Gastroesophageal sphincter (tissue), 4 donors: ENCODE data around the gene CD247. TPM values are rescaled to one million over a fixed set of nuclear protein-coding genes. Genes with fewer than 3 reads are reported as not detected.
A peak's percentile ranks its signal among the peaks of the same experiment; 100 is the strongest.

Experiments
- ATAC-seq: fragments of 150-250 bp; one replicate; pipeline ENCODE4 v1.9.1; 2016; ENCODE audit warnings: mild to moderate bottlenecking, moderate library complexity
- H3K27ac ChIP-seq, 4 donors: fragments of 200-600 bp; sonication (generic) in 3 of 4; 1 replicate in 3 of 4; 2 replicates in 1 of 4; pipeline ENCODE4 v1.5.1; 2016 to 2019
- H3K27me3 ChIP-seq: fragments of 200-600 bp; sonication (generic); one replicate; pipeline ENCODE4 v1.5.1; 2019
- H3K36me3 ChIP-seq, 2 donors: fragments of 200-600 bp; sonication (generic); one replicate each; pipeline ENCODE4 v1.5.1; 2019; ENCODE audit warnings: control low read depth in 1 of 2
- H3K4me1 ChIP-seq, 3 donors: fragments of 200-600 bp; sonication (generic); 1 replicate in 2 of 3; 2 replicates in 1 of 3; pipeline ENCODE4 v1.5.1; 2016 to 2019; ENCODE audit warnings: control low read depth in 2 of 3
- H3K4me3 ChIP-seq, 2 donors: fragments of 200-600 bp; sonication (generic); one replicate each; pipeline ENCODE4 v1.5.1; 2019; ENCODE audit warnings: mild to moderate bottlenecking in 1 of 2, moderate library complexity in 1 of 2
- H3K9me3 ChIP-seq, 3 donors: fragments of 200-600 bp; sonication (generic); one replicate each; pipeline ENCODE4 v1.5.1; 2017 to 2019; ENCODE audit warnings: control low read depth in 2 of 3
- EP300 ChIP-seq: sonication (generic); formaldehyde crosslinking; IDR thresholded peaks from one replicate; pipeline ENCODE4 v1.6.1; 2017; ENCODE audit warnings: antibody characterized with exemption, mild to moderate bottlenecking
- POLR2A ChIP-seq, 2 donors: fragments of 450-650 bp; IDR thresholded peaks; one replicate each; pipeline ENCODE4 v1.6.1; 2017; ENCODE audit warnings: antibody characterized with exemption in 2 of 2, mild to moderate bottlenecking in 2 of 2, moderate library complexity in 1 of 2
- POLR2AphosphoS5 ChIP-seq: sonication (generic); formaldehyde crosslinking; IDR thresholded peaks from one replicate; pipeline ENCODE4 v1.6.1; 2017; ENCODE audit warnings: antibody characterized with exemption
- WGBS, 2 donors: methylation state at CpG; one replicate each; pipeline ENCODE4 v1.1.5; 2018; ENCODE audit warnings: low coverage in 1 of 2; 5-methylcytosine and 5-hydroxymethylcytosine counted together
- total RNA-seq, 4 donors: library from RNA; depleted of rRNA; stranded (reverse); fragments of >200 nt; gene quantifications; one replicate each; pipeline ENCODE4 v1.1.0, GENCODE V29; 2016
- TF ChIP-seq, protein P1 (sequence below), 4 experiments: fragments of 200-600 bp in 2 of 4; fragments of 450-650 bp in 2 of 4; sonication (generic) in 1 of 4; IDR thresholded peaks; one replicate each; pipeline ENCODE4 v1.5.1; 2017 to 2019; ENCODE audit warnings: antibody characterized with exemption in 4 of 4, mild to moderate bottlenecking in 2 of 4, moderate library complexity in 2 of 4

CD247 gene
- total RNA-seq, 4 donors from 2014 or later: 0.31 to 1.3 (median 0.45) TPM; not detected in 1

DNA sequence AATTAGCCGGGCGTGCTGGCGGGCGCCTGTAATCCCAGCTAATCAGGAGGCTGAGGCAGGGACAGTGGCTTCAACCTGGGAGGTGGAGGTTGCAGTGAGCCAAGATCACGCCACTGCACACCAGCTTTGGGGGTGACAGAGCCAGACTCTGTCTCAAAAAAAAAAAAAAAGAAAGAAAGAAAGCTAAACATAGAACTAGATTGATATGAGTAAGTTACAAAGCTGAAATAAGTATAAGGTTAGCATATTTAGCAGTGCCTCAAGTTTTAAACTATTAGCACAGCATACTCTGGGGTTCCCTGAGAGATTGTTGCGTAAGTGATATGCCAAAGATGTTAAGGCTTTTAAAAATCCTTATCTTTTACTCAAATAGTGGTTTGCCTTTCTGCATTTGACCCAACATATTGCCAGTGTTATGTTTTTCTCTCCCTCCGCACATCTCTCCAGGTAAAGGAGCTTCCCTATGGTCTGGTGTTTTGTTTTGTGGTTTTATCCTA, 126.1 kb downstream of the CD247 start:
- Histone ChIP-seq H3K27me3 (no peaks in the 10 kb centered on the region), H3K9me3 (no peaks in the 10 kb centered on the region), H3K4me1 (no peaks in the 10 kb centered on the region), H3K27ac (no peak overlapping the region), H3K4me3 (no peak overlapping the region), H3K36me3 (peaks cover 0 to 52% of the 10 kb centered on the region in 2 donors)
- TF ChIP-seq, protein P1, sequence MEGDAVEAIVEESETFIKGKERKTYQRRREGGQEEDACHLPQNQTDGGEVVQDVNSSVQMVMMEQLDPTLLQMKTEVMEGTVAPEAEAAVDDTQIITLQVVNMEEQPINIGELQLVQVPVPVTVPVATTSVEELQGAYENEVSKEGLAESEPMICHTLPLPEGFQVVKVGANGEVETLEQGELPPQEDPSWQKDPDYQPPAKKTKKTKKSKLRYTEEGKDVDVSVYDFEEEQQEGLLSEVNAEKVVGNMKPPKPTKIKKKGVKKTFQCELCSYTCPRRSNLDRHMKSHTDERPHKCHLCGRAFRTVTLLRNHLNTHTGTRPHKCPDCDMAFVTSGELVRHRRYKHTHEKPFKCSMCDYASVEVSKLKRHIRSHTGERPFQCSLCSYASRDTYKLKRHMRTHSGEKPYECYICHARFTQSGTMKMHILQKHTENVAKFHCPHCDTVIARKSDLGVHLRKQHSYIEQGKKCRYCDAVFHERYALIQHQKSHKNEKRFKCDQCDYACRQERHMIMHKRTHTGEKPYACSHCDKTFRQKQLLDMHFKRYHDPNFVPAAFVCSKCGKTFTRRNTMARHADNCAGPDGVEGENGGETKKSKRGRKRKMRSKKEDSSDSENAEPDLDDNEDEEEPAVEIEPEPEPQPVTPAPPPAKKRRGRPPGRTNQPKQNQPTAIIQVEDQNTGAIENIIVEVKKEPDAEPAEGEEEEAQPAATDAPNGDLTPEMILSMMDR (IDR thresholded peaks at IDR 0.05): no peak
- no peak for TF ChIP-seq EP300
- TF ChIP-seq POLR2AphosphoS5: no peak
- no peak for TF ChIP-seq POLR2A (IDR thresholded peaks at IDR 0.05)
- ATAC-seq: no peak
- WGBS, 2 donors: 93 to 100% methylated on average over 2 to 3 of the region's 7 CpGs

DNA sequence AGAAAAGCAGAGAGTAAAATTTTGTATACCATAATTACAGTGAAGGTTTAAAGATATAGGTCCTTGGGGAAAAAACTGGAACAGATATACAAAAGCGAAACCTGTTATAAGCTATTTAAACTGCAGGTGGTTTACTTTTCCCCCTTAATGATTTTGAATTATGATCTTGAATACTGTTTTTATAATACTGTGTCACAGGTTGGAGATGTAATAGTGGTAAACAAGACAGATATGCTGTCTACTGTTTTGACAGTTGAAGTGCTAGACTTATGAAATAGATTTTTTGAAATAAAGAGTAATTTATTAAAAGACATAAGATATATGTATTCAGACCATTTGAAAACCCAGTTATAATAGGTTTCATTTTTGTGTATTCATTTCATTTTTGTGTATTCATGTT, 129.4 kb downstream of the CD247 start:
- H3K4me3 ChIP-seq: no peak overlapping the region
- 100% methylated on average over 1 of the region's 1 CpG for WGBS, 2 donors
- no peak for ATAC-seq

DNA sequence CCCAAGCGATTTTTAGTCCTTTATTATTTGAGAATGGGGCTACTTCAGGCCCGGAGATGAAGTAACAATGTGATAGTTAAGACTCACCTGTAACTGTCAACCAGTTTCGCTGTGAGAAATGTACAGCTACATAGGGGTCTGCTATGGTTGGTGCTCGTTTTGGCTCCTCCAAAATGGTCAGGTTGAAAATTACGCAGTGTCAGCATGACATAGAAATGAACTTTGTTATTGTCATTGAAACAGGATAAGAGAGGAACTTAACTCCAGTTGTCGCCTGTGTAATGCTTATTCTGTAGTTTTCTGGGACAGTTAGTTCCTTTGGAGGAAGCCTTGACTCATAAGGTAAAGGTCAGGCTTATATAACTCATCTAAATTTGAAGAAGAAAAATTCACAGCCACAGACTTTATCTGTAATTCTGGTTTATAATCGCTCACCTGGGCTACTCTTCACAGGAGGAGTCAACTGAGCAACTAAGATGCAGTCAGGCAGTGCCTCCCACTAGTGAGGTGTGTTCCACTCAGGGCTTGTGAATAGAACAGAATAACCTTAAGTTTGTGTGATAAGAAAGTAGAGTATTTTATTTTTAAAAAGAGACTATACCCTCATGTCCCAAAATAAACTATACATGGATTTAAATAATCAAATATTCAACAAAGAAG, 130.9 kb downstream of the CD247 start:
- peaks cover 0 to 61% of the 10 kb centered on the region in 2 donors for H3K36me3 ChIP-seq
- H3K4me3 ChIP-seq: no peak overlapping the region
- H3K27me3 ChIP-seq: no peaks in the 10 kb centered on the region
- no peaks in the 10 kb centered on the region for H3K4me1 ChIP-seq
- TF ChIP-seq EP300 (no peak), POLR2AphosphoS5 (no peak), POLR2A (IDR thresholded peaks at IDR 0.05) (no peak)
- TF ChIP-seq, protein P1 (IDR thresholded peaks at IDR 0.05): no peak
- 92 to 96% methylated on average over 5 to 6 of the region's 7 CpGs for WGBS, 2 donors
- peak; percentile 55 for ATAC-seq
- H3K27ac ChIP-seq: no peak overlapping the region
- no peaks in the 10 kb centered on the region for H3K9me3 ChIP-seq

More for the DNA sequence above, 129.4 kb downstream of the CD247 start:
- Histone ChIP-seq H3K36me3 (peaks cover 0 to 61% of the 10 kb centered on the region in 2 donors), H3K4me1 (no peaks in the 10 kb centered on the region), H3K27ac (no peak overlapping the region), H3K9me3 (no peaks in the 10 kb centered on the region), H3K27me3 (no peaks in the 10 kb centered on the region)
- no peak for TF ChIP-seq POLR2A (IDR thresholded peaks at IDR 0.05)
- no peak for TF ChIP-seq POLR2AphosphoS5
- TF ChIP-seq, protein P1 (IDR thresholded peaks at IDR 0.05): no peak
- no peak for TF ChIP-seq EP300

Other genes with a start within 250 kb of the CD247 start
- gene CREG1, start 35.2 kb upstream of the CD247 start, total RNA-seq: 100 to 1,000 TPM; 110 to 247 (median 187) TPM
- 10 to 100 TPM; 14.5 to 20.6 (median 17.3) TPM for gene RCSD1, start 111.7 kb upstream of the CD247 start, total RNA-seq
- 100 to 1,000 TPM in 1 of 4 donors, 10 to 100 TPM in 3; 83.7 to 127 (median 95.8) TPM for gene MPZL1, start 203.5 kb upstream of the CD247 start, total RNA-seq